Fibroblast of mammary gland (primary cell): ENCODE measurements around the gene UBR3.

Source experiments
- DNase-seq: peaks from one replicate; pipeline ENCODE4 v3.0.0-alpha.2; 2010; ENCODE audit warnings: low read depth
- H3K4me3 ChIP-seq: 2 replicates; pipeline ENCODE4 v1.5.1; 2011; ENCODE audit warnings: low read depth, mild to moderate bottlenecking, low read length, moderate library complexity; ENCODE audit not compliant: control insufficient read depth
- CTCF ChIP-seq: conservative IDR thresholded peaks from 2 replicates; pipeline ENCODE4 v1.5.1; 2011; ENCODE audit warnings: low read depth, low read length, inconsistent platforms; ENCODE audit not compliant: control insufficient read depth, insufficient read depth

Gene UBR3

GRCh38 chr2:170038734-170039133, 211.5 kb downstream of the UBR3 start:
- TF ChIP-seq CTCF: no peak
- no peak for DNase-seq
- no peak overlapping the region for H3K4me3 ChIP-seq

- no peak for DNase-seq
- no peak overlapping the region for H3K4me3 ChIP-seq
- no peak for TF ChIP-seq CTCF
These were observed 212.3 kb downstream of the UBR3 start for GRCh38 chr2:170039401-170040172.

GRCh38 chr2:170044751-170045478, 217.7 kb downstream of the UBR3 start:
- TF ChIP-seq CTCF: no peak
- H3K4me3 ChIP-seq: no peak overlapping the region
- no peak for DNase-seq

- no peak overlapping the region for H3K4me3 ChIP-seq
- TF ChIP-seq CTCF: no peak
- peak; percentile 11 for DNase-seq
These were observed 220.2 kb downstream of the UBR3 start for GRCh38 chr2:170047331-170048065.

- no peak overlapping the region for H3K4me3 ChIP-seq
- no peak for TF ChIP-seq CTCF
- peak; percentile 44 for DNase-seq
These were observed 224.9 kb downstream of the UBR3 start for GRCh38 chr2:170052151-170052550.

- TF ChIP-seq CTCF: no peak
- no peak overlapping the region for H3K4me3 ChIP-seq
- no peak for DNase-seq
These were observed 227.7 kb downstream of the UBR3 start for GRCh38 chr2:170054997-170055396.
